GM12878 (cell line): ENCODE measurements around the gene MCAT. TPM values are rescaled to one million over a fixed set of nuclear protein-coding genes. Genes with fewer than 3 reads are reported as not detected.

Experiments used
- BCLAF1 ChIP-seq: fragments of 450-650 bp; IDR thresholded peaks from 2 replicates; pipeline ENCODE4 v1.6.1; 2017; ENCODE audit warnings: antibody characterized with exemption, mild to moderate bottlenecking, moderate library complexity
- BHLHE40 ChIP-seq, 2 experiments: fragments of 450-650 bp in 1 of 2; IDR thresholded peaks; 2 replicates each; pipeline ENCODE4 v1.6.1; 2011 to 2017; ENCODE audit warnings: low read depth in 2 of 2, borderline replicate concordance in 1 of 2, improper control_type of control experiment in 1 of 2, low read length in 1 of 2, mild to moderate bottlenecking in 1 of 2
- DPF2 ChIP-seq: fragments of 450-650 bp; IDR thresholded peaks from 2 replicates; pipeline ENCODE4 v1.6.1; 2017; ENCODE audit warnings: mild to moderate bottlenecking
- EGR1 ChIP-seq, 2 experiments: IDR thresholded peaks; 1 replicate in 1 of 2; 2 replicates in 1 of 2; pipeline ENCODE4 v1.6.1; 2011 to 2012; ENCODE audit warnings: low read depth in 2 of 2, low read length in 2 of 2, borderline replicate concordance in 1 of 2, mild to moderate bottlenecking in 1 of 2, moderate library complexity in 1 of 2
- MXI1 ChIP-seq: fragments of 150-350 bp; IDR thresholded peaks from 2 replicates; pipeline ENCODE4 v1.6.1; 2011; ENCODE audit warnings: low read depth, mild to moderate bottlenecking, inconsistent platforms, low read length, improper control_type of control experiment
- MYC ChIP-seq: IDR thresholded peaks from 2 replicates; pipeline ENCODE4 v1.6.1; 2011; ENCODE audit warnings: mild to moderate bottlenecking, low read length, moderate library complexity, inconsistent platforms; ENCODE audit not compliant: insufficient read depth, insufficient replicate concordance, insufficient read length, severe bottlenecking
- POLR2A ChIP-seq: IDR thresholded peaks from 2 replicates; pipeline ENCODE4 v1.6.1; 2011; ENCODE audit warnings: low read depth, mild to moderate bottlenecking, low read length
- POU2F2 ChIP-seq: IDR thresholded peaks from 3 replicates; pipeline ENCODE4 v1.6.1; 2011; ENCODE audit warnings: low read depth, mild to moderate bottlenecking, low read length, borderline replicate concordance
- RFX5 ChIP-seq: IDR thresholded peaks from 2 replicates; pipeline ENCODE4 v1.6.1; 2011; ENCODE audit warnings: low read depth, low read length, improper control_type of control experiment
- SMAD1 ChIP-seq: fragments of 450-650 bp; IDR thresholded peaks from 2 replicates; pipeline ENCODE4 v1.6.1; 2018; ENCODE audit warnings: mild to moderate bottlenecking, low read depth; ENCODE audit not compliant: partially characterized antibody
- SMARCA5 ChIP-seq: fragments of 450-650 bp; IDR thresholded peaks from 2 replicates; pipeline ENCODE4 v1.6.1; 2017; ENCODE audit warnings: mild to moderate bottlenecking
- YY1 ChIP-seq: IDR thresholded peaks from 2 replicates; pipeline ENCODE4 v1.6.1; 2011; ENCODE audit warnings: low read depth, mild to moderate bottlenecking, low read length
- ZBTB11 ChIP-seq: fragments of 450-650 bp; formaldehyde crosslinking; IDR thresholded peaks from 2 replicates; pipeline ENCODE4 v1.5.0; 2022; ENCODE audit warnings: mild to moderate bottlenecking, missing genetic modification characterization
- ZNF24 ChIP-seq: fragments of 450-650 bp; IDR thresholded peaks from 2 replicates; pipeline ENCODE4 v1.6.1; 2017; ENCODE audit warnings: antibody characterized with exemption, mild to moderate bottlenecking
- ZNF687 ChIP-seq: fragments of 450-650 bp; IDR thresholded peaks from 2 replicates; pipeline ENCODE4 v1.6.1; 2017; ENCODE audit warnings: mild to moderate bottlenecking, moderate library complexity
- ZSCAN29 ChIP-seq: fragments of 450-650 bp; IDR thresholded peaks from 2 replicates; pipeline ENCODE4 v1.6.1; 2017; ENCODE audit warnings: mild to moderate bottlenecking, moderate library complexity
- polyA plus RNA-seq, 11 experiments: library from polyadenylated mRNA; depleted of rRNA in 4 of 11; unstranded in 6 of 11; stranded (reverse) in 5 of 11; fragments of >200 nt; fragmentation: Nextera tagmentation in 4 of 11; fragmentation: Illumina TruSeq in 1 of 11; extraction: Ambion mirVana in 4 of 11; extraction: Trizol in 1 of 11; gene quantifications; 1 replicate in 1 of 11; 2 replicates in 10 of 11; pipeline versions ENCODE4 v1.2.1 to v1.2.3, GENCODE V29; 2011 to 2016; ENCODE audit warnings: inconsistent platforms in 2 of 11, missing spikeins in 2 of 11, low read depth in 1 of 11
- total RNA-seq, 4 experiments: library from RNA; depleted of rRNA in 3 of 4; stranded (reverse); fragments of >200 nt in 3 of 4; fragmentation: Illumina TruSeq in 1 of 4; extraction: Trizol in 1 of 4; gene quantifications; 2 replicates each; pipeline versions ENCODE4 v1.2.1 to v1.2.3, GENCODE V29; 2013 to 2021

MCAT gene
- total and polyA plus RNA-seq, 10 of the 15 experiments (the other 5 are each of a cell fraction or from before 2014, with no cell fraction given) = 3.6 to 29.1 (median 19.3) TPM

GRCh38 chr22:43186272-43187170 lies 43.3 kb upstream of the MCAT start, which contains the start of gene TTLL12 (continued):
- peak; percentile 65; the same call in 1 of the 2 replicates for TF ChIP-seq ZNF687
- peak; percentile 82; the same call in 1 of the 2 replicates for TF ChIP-seq DPF2
- TF ChIP-seq YY1 = peak; percentile 71
- 0 out of 2 replicates have a peak, but pooled peaks have one; percentile 13 for TF ChIP-seq BCLAF1
- TF ChIP-seq MYC = peak; percentile 91
- TF ChIP-seq POLR2A = peak; percentile 75
- TF ChIP-seq MXI1 = 0 out of 2 replicates have a peak, but pooled peaks have one; percentile 41
- peak; percentile 51; the same call in 1 of the 2 replicates for TF ChIP-seq ZNF24
- TF ChIP-seq POU2F2 = 0 out of 3 replicates have a peak, but pooled peaks have one; percentile 12
- TF ChIP-seq ZBTB11 = no peak
- TF ChIP-seq EGR1 (IDR thresholded peaks at IDR 0.05; ENCODE audit: borderline replicate concordance in 1 of 2, low read depth in 2 of 2, low read length in 2 of 2) = peak in 1 of 2 experiments; percentile 14; a peak in 1 of 3 replicates
- peak; percentile 72; the same call in 1 of the 2 replicates for TF ChIP-seq SMARCA5
- no peak for TF ChIP-seq SMAD1
- TF ChIP-seq BHLHE40 (IDR thresholded peaks at IDR 0.05; ENCODE audit: borderline replicate concordance in 1 of 2, low read depth in 2 of 2, low read length in 1 of 2) = peak; percentile 89 to 98
- no peak for TF ChIP-seq ZSCAN29
- TF ChIP-seq RFX5 = no peak
